Cardiac muscle cell (in vitro differentiated cells and primary cell): ENCODE measurements around the gene NR3C1. TPM values are rescaled to one million over a fixed set of nuclear protein-coding genes. Genes with fewer than 3 reads are reported as not detected.
A peak's percentile ranks its signal among the peaks of the same experiment; 100 is the strongest.

Experiments used
- DNase-seq, 2 donors: peaks; one replicate each; pipeline versions ENCODE4 v3.0.0 to v3.0.0-alpha.2; 2010 to 2017; ENCODE audit warnings: low read depth in 1 of 2, low spot score in 1 of 2
- H3K27ac ChIP-seq: fragments of 200-600 bp; sonication (generic); 2 replicates; pipeline ENCODE4 v1.5.1; 2016
- H3K27me3 ChIP-seq: fragments of 200-600 bp; sonication (generic); 2 replicates; pipeline ENCODE4 v1.6.0; 2016; ENCODE audit warnings: control low read depth
- H3K36me3 ChIP-seq: fragments of 200-600 bp; sonication (generic); 2 replicates; pipeline ENCODE4 v1.5.1; 2016; ENCODE audit warnings: control low read depth
- H3K4me1 ChIP-seq: fragments of 200-600 bp; sonication (generic); 2 replicates; pipeline ENCODE4 v1.8.1; 2017; ENCODE audit warnings: low read depth, mild to moderate bottlenecking, mixed run types
- H3K4me3 ChIP-seq: fragments of 200-600 bp; sonication (generic); 2 replicates; pipeline ENCODE4 v1.5.1; 2016; ENCODE audit warnings: mild to moderate bottlenecking
- H3K9me3 ChIP-seq: fragments of 200-600 bp; sonication (generic); 2 replicates; pipeline ENCODE4 v1.5.1; 2017; ENCODE audit warnings: low read depth, mild to moderate bottlenecking, control low read depth
- CTCF ChIP-seq: IDR thresholded peaks from 2 replicates; pipeline ENCODE4 v1.5.1; 2012; ENCODE audit warnings: low read depth, mild to moderate bottlenecking, low read length
- polyA plus RNA-seq: library from polyadenylated mRNA; unstranded; fragments of >200 nt; fragmentation: Nextera tagmentation; extraction: Ambion mirVana; gene quantifications from 2 replicates; pipeline ENCODE4 v1.2.1, GENCODE V29; 2016
- total RNA-seq: library from RNA; depleted of rRNA; stranded (reverse); fragments of >200 nt; gene quantifications from 2 replicates; pipeline ENCODE4 v1.2.3, GENCODE V29; 2016

NR3C1 gene
- total and polyA plus RNA-seq, 2 experiments from 2014 or later = 9.4 to 9.7 TPM

- Histone ChIP-seq H3K27ac (no peak overlapping the region), H3K9me3 (no peaks in the 10 kb centered on the region), H3K4me3 (no peak overlapping the region), H3K36me3 (no peaks in the 10 kb centered on the region), H3K4me1 (no peaks in the 10 kb centered on the region), H3K27me3 (no peaks in the 10 kb centered on the region)
- no peak for DNase-seq
- TF ChIP-seq CTCF = no peak
Measured at GRCh38 chr5:143412661-143413342, 9.3 kb upstream of the NR3C1 start.

GRCh38 chr5:143409926-143410325 is 6.4 kb upstream of the NR3C1 start:
- Histone ChIP-seq H3K4me3 (no peak overlapping the region), H3K27me3 (no peaks in the 10 kb centered on the region), H3K36me3 (no peaks in the 10 kb centered on the region), H3K9me3 (no peaks in the 10 kb centered on the region), H3K4me1 (no peaks in the 10 kb centered on the region), H3K27ac (no peak overlapping the region)
- TF ChIP-seq CTCF = no peak
- no peak for DNase-seq

GRCh38 chr5:143406408-143406807 is 2.9 kb upstream of the NR3C1 start:
- Histone ChIP-seq H3K27ac (no peak overlapping the region), H3K4me3 (no peak overlapping the region), H3K27me3 (peaks cover 9% of the 10 kb centered on the region), H3K4me1 (no peaks in the 10 kb centered on the region), H3K36me3 (no peaks in the 10 kb centered on the region), H3K9me3 (no peaks in the 10 kb centered on the region)
- DNase-seq = no peak
- no peak for TF ChIP-seq CTCF

- no peak for DNase-seq
- no peaks in the 10 kb centered on the region for H3K4me1 ChIP-seq
- H3K27ac ChIP-seq = peak overlapping the region; percentile 98
Measured at GRCh38 chr5:143405849-143406098, 2.3 kb upstream of the NR3C1 start.

GRCh38 chr5:143405063-143405848 is 1.8 kb upstream of the NR3C1 start:
- Histone ChIP-seq H3K36me3 (no peaks in the 10 kb centered on the region), H3K27me3 (peaks cover 16% of the 10 kb centered on the region), H3K9me3 (no peaks in the 10 kb centered on the region), H3K4me3 (peak overlapping the region; percentile 83), H3K4me1 (no peaks in the 10 kb centered on the region), H3K27ac (peak overlapping the region; percentile 98)
- peak; percentile 89 to 91 for DNase-seq
- TF ChIP-seq CTCF = no peak

More at GRCh38 chr5:143405849-143406098, 2.3 kb upstream of the NR3C1 start:
- TF ChIP-seq CTCF = no peak
- no peaks in the 10 kb centered on the region for H3K9me3 ChIP-seq
- peak overlapping the region; percentile 83 for H3K4me3 ChIP-seq
- peaks cover 15% of the 10 kb centered on the region for H3K27me3 ChIP-seq
- no peaks in the 10 kb centered on the region for H3K36me3 ChIP-seq
